Stimulated activated CD8-positive, alpha-beta memory T cell treated with anti-CD3 and anti-CD28 coated beads, Interleukin-2, amount 100 ng/mL, for 1 hour (primary cell): ENCODE measurements around the gene RAB25.
"Not testable (repeated sequence)": the region's sequence is repeated elsewhere in the genome, so short reads cannot be mapped to it uniquely, and the experiment has no call there.

Experiments used
- DNase-seq, 2 donors: peaks; one replicate each; pipeline ENCODE4 v3.0.0-alpha.2; 2020; ENCODE audit warnings: low read depth in 2 of 2

RAB25 gene

DNA sequence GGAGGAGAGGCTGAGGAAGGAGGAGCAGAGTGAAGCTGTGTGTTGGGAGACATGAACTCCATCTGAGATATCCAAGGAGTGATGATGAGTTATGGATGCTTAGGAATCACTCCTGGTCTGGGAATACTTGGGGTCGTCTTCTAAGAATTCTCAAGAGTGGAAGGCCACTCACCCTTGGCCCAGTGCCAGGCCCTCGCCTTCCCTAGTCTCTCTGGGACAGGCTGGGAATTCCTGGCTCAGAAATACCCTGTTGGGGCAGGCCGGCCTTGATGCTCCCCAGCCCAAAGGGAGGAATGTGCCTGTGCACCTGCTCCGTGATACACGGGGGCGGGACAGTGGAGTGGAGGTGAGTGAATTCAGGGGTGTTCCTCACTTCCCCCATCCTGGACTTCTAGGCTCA, 40.9 kb downstream of the RAB25 start:
- DNase-seq: no peak

DNA sequence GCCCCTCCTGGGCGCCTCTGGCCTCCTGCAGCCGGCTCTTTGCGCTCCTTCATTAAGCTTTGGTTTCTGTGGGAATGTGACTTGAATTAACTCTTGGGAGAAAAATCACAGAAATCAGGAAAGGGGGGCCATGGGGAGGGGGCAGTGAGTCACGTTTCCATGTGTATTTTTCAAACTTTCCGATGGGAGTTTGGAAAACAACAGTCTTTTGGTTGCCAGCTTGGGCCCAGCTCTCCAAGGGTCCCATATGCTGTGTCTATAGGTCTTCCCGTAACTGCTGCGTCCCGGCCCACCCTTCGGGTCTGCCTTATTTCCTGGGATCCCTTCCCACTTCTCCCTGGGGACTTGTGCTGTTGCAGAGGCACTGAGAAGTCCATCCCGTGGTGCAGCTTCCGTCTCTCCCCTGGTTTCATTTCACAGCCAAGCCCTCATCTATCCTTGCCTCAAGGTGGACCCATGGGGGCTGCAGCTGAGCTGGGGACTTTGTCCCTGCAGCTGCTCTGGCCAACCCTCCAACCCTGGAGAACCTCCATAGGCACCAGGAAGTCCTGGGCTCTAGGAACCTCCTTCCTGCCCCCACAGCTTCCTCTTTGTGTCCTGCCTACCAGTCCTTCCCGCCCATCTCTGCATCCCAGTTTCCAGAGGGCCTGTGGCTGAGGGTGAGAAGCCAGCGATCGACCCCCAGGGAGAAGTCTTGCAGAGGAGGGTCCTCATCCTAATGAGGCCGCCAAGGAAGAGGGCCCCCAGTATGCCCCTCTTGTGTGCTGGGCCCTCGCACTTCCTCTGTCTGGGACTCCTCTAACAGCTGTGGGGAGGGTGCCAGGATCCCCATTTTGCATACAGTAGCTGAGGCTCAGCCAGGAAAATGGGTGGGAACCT, 41.9 kb downstream of the RAB25 start:
- no peak for DNase-seq

DNA sequence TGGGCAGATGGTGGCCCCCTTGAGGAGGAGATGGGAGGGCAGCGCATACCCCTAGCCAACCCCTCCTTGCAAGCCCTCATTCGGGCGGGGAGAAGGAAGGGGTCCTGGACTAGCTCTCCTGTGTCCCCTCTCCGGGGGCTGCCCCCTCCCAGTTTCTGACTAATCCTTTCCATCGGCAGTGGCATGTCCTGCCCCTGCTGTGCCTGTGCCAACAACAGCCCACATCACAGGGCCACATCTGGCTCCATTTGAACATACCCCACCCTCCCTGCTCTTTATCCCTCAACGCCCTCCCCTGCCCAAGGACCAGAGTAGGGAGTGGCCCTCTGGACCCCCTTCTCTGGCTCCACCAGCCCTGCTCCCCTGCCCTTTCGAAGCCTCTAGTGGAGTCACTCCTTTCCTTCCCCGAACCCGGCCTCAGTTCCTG, 42.6 kb downstream of the RAB25 start:
- no peak for DNase-seq

DNA sequence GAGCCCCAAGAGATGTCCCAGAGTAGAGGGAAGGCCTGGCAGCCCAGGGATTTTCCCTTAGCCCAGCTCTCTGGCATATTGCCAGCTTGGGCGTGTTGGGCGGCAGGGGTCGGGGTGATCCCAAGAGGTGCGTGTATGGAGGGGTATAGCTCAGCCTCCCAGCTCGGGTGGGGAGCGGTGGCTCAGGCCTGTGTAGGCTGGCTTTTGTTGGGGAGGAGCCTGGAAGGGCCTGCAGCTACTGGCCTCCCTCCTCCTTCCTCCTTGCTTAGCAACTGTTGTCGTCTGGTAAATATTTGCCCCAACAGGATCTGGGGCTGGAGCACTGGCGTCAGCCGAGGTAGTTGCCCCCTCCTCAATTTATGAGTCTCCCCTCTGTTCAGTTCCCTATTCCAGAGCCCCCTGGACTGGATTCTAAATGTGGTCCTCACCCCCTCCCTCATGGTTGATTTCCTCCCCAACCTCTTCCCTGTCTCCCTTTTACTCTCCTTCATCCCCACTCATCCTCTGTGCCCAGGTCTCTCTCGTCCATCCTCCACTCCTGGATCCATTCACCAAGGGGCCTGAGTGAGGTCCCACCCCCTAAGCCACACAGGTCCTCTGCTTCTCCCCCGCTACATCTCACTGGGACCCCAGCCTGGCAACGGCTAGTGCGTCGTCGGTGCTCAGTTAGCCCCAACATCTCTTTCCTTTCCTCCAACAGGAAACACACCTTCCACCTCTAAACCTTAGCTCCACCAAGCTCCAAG, 43.3 kb downstream of the RAB25 start:
- no peak for DNase-seq

DNA sequence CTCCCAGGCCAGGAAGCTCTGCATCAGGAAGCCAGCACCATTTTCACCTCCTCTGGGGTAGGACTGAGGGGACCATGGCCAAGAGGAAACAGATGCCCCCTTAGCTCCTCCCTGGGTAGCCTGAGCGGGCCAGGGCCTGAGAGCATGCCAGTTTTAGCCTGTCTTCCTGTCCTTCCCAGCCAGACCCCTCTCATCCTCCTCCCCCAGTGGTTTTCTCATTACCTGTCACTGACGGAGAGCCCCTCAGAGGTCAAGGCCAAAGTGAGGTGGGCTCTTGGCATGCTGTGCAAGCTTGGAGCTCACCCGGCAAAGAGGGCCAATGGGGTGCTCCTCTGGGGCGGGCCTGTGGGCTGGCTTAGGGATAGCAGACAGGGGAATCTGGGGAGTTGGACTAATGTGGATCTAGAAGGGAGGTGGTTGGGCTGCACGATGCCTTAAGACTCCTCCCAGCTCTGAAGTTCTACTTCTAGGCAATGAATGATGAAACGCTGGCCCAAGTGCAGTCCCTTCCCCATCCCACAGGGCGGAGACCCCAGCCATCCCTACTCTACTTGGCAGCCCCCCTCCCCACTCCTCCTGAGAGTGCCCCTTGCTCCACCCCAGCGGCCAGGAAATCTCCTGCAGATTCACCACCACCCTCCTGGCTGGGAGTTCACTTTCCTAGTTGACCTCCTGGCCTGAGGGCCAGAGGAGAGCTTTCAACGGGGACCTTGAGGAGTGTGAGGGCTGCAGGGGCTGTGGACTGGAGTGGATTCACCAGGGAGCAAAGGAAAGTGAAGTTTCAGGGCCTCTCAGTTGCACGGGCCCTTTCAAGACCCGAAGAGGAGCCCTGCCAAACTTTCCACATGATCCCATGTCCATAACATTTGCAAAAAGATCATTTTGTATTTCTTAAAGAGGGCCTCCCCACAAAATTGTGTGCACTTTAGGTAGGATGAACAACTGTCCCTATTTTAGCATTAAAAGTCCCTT, 44.2 kb downstream of the RAB25 start:
- no peak for DNase-seq

DNA sequence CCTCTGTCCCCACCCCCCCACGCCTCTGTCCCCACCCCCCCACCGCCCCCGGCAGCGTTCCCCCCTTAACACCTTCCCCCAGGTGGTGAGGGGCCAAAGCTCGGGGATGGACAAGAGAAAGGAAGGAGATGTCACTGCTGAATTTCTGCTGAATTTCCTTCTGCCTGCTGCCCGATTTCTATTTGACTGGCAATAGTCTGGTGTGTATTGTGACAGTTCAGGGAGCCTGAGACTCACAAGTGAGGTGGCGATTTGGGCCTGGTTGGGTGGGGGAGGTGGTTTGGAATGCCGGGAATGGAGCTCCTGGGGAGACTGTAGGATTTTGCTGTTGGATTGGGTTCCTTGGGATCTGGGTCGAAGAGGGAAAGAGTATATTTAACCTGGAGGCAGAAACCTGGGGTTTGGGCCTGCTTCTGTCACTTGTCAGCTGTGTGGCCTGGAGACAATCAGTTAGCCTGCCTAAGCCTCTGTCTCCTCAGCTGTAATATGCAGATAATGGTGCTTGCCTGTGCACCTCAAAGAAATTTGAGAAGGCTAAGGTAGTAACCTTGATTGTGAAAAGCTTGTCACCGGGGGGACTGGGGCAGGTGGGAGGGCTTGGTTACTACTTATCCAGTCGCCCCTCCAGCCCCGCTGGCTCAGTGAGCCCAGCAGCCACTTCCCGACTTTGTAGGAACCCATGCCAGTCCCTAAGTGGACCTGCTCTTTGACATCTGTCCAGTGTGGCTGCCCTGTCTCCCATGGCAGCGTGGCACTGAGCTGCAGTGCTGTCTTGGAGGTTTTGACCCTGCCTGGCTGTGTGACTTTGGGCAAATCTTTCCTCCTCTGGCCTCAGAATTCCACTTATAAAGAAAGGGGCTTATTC, 45.9 kb downstream of the RAB25 start:
- no peak for DNase-seq

DNA sequence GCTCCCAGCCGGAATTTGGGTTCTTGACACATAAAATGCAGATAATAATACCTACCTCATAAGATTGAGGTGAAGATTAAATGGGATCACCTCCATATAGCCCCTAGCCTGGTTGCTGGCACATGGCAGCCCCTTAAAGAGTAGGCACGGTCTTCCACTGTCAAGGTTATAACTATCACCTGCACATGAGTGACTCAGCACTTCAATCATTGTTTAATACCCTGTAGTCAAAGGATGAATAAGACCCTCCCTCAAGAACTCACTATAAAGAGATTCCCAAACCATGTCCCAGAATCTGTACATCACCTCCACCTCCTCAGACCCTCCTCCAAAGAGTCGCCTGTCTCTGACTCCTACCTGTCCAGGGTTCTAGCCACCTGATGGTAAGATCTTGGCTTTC, 47.1 kb downstream of the RAB25 start:
- DNase-seq: no peak

DNA sequence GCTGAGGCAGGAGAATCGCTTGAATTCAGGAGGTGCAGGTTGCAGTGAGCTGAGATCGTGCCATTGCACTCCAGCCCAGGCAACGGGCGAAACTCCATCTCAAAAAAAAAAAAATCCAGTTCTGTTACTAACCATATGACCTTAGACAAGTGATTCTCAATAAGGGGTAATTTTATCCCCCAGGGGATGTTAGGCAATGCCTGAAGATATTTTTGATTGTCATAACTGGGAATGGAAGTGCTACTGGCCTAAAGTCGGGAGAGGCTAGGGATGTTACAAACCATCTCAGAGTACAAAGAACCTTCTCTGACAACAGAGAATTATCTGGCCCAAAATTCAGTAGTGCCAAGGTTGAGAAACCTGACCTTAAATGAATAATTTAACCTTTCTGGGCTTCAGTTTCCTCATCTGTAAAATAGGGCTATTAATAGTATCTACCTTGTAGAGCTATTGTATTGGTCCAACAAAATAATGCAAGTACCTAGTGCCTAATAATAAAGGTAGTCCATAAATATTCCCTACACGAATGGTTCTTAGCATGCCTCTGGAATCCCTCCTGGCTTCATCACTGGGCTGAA, 47.8 kb downstream of the RAB25 start:
- no peak for DNase-seq

DNA sequence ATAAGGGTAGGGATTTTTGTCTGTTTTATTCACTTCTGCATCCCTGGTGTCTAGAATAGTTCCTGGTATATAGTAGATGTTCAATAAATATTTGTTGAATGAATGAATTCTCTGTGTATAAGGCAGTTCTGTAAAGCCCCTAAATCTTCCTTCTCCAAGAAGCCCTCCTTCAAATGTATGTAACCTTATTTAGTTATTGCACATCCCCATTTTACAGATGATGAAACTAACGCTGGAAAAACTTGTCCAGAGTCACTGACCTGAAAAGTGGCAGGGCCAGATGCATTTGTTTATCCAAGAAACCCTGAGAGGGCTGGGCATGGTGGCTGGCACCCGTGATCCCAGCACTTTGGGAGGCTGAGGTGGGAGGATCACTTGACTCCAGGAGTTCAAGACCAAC, 49.3 kb downstream of the RAB25 start:
- DNase-seq: no peak

DNA sequence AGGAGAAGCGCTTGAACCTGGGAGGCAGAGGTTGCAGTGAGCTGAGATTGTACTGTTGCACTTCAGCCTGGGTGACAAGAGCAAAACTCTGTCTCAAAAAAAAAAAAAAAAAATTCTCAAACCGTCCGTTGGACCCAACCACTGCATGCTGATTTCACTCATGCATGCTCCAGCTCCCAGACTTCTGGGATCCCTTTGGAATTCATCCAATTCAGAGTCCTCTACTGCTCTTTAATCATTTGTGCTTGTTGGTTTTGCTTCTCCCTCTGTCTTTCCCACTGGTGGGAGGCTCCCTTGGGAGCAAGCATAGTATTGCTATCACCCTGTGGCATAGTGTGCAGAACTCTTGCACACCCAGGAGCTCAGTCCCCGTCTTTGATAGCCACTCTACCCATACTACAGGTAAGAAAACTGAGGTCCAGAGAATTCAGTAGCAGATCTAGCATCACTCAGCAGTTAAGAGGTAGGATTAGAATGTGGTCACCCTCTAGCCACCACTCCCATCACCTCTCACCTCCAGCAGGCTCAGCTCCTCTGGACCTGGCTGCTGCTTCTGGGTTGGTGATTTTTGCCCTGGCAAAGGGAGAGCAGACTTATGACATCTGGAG, 50.5 kb downstream of the RAB25 start:
- DNase-seq: no peak

DNA sequence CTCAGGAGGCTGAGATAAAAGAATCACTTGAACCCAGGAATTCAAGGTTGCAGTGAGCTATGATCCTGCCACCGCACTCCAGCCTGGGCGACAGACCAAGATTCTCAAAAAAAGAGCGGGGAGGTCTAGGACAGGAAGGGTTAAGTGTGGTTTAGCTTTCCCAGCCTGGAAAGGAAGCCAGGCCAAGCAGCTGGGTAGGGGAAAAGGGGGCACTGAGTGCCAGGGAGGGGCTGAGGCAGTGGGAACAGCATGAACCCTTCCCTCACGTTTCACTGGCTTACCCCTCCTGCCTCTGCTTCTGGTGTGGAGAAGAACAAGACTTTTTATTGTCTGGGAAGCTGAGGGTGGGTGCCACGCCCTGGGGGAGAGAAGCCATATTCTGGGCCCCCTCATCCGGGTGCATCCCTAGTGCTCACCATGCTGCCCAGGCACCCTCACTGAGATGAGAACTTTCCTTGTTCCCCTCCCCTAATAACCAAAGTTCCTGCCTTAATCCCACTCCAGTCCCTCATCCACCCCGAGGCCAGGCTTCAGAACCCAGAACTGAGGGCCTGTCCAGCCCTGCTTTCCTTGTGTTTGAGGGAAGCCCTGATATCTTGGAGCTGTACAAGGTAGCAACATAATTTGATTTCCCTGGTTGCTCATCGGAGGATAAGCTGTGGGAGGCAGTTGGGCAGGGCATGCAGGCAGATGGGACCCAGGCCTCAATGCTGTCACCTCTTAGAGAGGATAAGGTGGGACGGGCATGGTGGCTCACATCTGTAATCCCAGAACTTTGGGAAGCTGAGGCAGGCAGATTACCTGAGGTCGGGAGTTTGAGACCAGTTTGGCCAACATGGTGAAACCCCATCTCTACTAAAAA, 51.5 kb downstream of the RAB25 start:
- DNase-seq: no peak

DNA sequence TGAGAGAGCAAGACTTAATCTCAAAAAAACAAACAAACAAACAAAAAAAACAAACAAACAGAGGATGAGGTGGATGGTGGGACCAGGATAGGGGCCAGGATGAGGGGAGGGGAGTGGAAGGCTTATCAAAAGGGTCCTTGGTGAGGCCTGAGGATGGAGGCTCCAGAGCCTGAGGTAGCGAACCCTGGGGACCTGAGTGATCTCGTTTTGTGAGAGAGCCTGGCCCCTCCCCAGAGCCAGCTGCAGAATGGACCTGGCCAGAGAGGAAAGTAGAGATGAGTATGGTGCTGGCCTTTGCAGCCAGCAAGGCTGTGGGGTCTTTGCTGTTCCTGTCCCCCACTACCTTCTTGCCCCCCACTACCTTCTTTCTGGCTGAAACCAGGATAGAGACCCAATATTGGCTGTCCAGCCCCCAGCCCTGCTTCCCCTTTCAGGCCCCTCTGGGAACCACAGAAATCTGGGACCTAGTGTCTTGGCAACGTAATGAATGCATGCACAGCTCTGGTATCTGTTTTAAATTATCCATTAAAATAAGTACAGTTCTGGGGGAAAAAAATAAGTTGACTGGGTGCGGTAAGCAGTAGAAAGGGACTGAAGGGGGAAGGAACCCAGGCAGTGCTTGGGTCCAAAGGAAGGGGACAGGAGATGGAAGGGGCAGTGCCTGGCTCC, 52.5 kb downstream of the RAB25 start:
- no peak for DNase-seq

DNA sequence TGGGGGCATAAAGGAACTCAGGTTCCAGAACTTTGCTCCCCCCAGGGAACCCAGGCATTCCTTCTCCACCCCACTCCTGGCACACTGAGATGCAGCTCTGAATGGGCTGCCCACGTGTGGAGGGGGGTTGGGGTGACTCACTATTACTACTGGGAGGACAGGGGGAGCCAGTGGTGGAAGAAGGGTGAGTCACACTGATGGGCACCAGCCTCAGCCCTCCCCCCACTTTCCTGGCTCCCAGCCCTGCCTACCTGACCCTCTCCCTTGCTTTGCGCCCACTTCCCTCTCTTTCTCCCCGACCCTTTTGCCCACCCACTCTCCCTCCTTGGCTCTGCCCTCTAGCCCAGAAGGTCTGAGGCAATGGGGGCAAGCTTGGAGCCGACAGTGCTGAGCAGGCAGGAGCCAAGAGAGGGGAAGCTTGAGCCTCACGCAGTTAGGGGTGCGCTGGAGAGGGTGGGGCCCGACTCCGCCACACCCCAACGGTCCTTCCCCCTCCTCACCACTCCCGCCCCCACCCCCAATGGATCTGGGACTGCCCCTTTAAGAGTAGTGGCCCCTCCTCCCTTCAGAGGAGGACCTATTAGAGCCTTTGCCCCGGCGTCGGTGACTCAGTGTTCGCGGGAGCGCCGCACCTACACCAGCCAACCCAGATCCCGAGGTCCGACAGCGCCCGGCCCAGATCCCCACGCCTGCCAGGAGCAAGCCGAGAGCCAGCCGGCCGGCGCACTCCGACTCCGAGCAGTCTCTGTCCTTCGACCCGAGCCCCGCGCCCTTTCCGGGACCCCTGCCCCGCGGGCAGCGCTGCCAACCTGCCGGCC, 53.4 kb downstream of the RAB25 start, which contains the start of gene LMNA:
Gene LMNA (plus strand): TSS at position 611 of the 818 bp plus-strand sequence. CDS start 208 bp downstream, outside the sequence.
- DNase-seq: peak; percentile 55 to 71

DNA sequence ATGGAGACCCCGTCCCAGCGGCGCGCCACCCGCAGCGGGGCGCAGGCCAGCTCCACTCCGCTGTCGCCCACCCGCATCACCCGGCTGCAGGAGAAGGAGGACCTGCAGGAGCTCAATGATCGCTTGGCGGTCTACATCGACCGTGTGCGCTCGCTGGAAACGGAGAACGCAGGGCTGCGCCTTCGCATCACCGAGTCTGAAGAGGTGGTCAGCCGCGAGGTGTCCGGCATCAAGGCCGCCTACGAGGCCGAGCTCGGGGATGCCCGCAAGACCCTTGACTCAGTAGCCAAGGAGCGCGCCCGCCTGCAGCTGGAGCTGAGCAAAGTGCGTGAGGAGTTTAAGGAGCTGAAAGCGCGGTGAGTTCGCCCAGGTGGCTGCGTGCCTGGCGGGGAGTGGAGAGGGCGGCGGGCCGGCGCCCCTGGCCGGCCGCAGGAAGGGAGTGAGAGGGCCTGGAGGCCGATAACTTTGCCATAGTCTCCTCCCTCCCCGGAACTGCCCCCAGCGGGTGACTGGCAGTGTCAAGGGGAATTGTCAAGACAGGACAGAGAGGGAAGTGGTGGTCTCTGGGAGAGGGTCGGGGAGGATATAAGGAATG, 54.1 kb downstream of the RAB25 start:
- DNase-seq: no peak

DNA sequence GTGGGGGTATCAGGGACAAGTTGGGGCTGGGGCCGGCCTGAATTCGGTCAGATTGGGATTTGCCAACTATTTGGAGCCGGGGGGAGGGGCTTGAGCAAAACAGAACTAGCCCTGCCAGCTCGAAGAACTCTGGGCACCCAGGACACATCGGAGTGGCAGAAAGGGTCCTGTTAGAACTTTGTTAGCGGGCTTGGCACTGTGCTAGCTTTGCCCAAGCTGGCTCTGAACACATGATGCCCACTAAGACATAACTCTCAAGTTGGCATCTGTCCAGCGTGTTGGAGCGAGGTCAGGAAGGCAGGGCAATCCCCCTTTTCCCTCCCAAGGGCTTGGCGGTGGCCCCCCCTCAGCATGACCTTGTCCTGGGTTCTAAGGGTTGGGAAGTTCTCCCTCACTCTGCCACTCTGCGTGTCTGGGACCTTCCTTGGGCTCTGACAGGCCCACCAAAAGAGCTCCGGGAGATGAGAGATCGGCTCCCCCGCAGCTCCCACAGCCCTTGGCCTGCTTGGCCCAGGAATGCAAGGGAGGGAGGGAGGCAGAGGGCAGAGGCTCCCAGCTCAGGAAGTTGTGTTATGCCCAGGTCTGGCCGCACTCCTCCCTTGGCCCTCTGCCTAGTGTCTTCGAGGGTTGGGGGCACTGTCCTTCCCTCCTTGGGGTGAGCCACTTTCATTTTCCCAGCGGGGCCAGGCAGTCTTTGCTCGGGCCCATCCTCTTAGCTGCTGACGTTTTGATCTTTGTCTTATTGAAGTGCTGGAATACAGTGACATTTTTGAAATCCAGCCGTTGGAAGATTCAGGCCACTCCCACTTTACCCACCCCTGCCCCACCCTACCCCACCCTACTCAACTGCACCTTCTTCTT, 54.8 kb downstream of the RAB25 start:
- no peak for DNase-seq

DNA sequence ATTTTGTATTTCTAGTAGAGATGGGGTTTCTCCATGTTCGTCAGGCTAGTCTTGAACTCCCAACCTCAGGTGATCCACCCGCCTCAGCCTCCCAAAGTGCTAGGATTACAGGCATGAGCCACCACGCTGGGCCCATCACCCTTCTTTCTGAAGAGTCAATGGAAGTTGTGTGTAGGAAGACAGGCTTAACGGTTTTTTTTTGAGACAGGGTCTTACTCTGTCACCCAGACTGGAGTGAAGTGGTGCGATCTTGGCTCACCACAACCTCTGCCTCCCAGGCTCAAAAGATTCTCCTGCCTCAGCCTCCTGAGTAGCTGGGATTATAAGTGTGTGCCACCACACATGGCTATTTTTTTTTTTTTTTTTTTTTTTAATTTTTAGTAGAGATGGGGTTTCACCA, 55.8 kb downstream of the RAB25 start:
- not testable (repeated sequence) for DNase-seq
